NCI-H146 treated with DMSO at 0.1 percent for 48 hours (cell line): ENCODE data around the gene DOCK3.
A peak's percentile ranks its signal among the peaks of the same experiment; 100 is the strongest.
"Not testable (repeated sequence)": the region's sequence is repeated elsewhere in the genome, so short reads cannot be mapped to it uniquely, and the experiment has no call there.

Source experiments
- DNase-seq: peaks from one replicate; lab custom pipeline; 2025; ENCODE audit not compliant: unreplicated experiment; lab: John Stamatoyannopoulos, UW

The DOCK3 gene

DNA sequence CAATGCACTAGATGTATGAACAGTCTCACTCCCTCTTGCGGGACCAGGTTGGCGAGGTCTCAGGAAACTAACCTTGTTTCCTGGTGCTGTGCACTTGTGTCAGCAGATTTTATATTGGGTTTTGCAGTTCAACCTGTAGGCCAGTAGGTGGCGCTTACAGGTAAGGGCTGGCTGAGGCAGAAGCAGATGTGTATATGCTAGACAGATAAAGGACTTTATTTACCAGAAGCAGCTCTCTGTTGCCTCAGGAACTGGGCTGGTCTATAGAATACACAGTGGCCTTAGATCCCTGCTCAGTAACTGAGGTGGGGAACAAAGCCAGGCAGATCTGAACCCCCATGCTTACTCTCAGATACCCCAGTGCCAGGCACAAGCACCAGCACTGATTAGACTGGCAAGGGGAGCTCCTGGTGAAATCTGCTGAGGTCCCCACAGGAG is 296.8 kb downstream of the DOCK3 start:
- peak; percentile 11 for DNase-seq

DNA sequence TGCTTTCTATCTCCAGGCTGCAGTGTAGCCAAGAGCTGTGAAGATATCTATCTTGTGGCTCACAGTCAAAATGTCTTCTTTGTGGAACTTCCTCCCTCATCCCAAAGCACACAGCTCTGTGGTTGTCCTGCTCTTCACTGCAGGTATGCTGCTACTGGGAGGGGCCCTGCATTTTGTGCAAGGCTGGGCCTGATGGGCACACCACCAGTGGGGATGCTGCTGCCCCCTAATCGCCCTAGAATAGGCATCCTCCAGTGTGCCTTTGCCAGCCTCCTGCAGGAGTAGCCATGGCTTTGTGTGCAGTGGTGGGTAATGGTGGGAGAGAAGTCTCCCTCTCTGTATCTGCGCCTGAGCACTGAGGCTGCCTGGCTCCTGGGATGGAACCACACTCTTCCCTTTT is 297.3 kb downstream of the DOCK3 start:
- DNase-seq = no peak

DNA sequence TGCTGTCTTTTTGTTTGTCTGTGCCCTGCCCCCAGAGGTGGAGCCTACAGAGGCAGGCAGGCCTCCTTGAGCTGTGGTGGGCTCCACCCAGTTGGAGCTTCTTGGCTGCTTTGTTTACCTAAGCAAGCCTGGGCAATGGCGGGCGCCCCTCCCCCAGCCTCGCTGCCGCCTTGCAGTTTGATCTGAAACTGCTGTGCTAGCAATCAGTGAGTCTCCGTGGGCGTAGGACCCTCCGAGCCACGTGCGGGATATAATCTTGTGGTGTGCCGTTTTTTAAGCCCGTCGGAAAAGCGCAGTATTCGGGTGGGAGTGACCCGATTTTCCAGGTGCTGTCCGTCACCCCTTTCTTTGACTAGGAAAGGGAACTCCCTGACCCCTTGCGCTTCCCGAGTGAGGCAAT is 303.9 kb downstream of the DOCK3 start:
- DNase-seq = not testable (repeated sequence)

DNA sequence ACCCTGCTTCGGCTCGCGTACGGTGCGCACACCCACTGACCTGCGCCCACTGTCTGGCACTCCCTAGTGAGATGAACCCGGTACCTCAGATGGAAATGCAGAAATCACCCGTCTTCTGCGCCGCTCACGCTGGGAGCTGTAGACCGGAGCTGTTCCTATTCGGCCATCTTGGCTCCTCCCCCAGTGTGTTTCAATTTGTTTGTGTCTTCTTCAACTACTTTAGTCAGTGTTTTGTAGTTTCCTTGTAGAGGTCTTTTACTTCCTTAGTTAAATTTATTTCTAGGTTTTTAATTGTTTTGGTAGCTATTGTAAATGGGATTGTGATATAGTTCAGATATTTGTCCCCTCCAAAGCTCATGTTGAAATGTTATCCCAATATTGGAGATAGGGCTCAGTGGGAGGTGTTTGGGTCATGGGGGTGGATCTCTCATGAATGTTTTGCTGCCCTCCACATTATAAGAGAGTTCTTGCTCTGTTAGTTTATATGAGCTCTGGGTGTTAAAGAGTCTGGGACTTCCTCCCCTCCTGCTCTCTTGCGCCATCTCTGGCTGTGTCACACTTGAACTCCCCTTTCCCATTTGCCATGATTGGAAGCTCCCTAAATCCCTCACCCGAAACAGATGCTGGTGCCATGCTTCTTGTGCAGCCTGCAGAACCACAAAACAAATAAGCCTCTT is 304.4 kb downstream of the DOCK3 start:
- DNase-seq = no peak

DNA sequence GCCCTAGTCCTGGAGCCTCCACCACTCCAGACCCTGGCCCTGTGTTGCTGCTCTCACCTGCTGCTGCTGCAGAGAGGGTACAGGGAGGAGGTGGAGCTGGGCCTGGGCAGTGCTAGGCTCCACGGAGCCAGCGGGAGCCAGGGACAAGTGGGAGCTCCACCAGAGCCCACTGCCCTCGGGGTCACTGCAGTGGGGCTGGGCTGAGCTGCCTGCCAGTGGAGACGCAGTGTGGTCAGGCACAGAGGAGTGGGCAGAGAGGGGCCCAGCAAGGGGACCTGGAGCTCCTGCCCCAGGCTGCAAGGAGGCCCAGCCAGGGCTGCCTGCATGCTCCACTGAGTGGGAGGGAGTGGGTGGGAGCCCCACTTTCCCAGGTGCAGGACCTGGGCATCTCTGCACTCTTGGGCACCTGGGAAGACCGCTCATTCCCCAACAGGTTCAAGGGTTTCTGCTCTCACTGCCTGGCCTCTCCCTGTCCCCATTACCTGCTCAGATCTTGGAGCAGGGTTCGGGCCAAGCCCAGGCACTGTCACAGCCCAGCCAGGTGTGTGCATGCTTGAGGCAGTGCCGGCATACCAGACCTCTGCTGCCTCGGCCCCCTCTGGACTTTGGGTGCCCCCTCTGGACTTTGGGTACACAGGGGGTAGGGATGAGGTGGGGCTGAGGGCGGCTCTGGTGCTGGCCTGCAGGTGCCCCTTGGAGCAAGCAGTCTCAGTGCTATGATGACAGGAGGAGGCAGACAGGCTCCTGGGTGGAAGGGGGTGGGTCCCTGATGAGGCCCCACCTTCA is 308.0 kb downstream of the DOCK3 start:
- no peak for DNase-seq

DNA sequence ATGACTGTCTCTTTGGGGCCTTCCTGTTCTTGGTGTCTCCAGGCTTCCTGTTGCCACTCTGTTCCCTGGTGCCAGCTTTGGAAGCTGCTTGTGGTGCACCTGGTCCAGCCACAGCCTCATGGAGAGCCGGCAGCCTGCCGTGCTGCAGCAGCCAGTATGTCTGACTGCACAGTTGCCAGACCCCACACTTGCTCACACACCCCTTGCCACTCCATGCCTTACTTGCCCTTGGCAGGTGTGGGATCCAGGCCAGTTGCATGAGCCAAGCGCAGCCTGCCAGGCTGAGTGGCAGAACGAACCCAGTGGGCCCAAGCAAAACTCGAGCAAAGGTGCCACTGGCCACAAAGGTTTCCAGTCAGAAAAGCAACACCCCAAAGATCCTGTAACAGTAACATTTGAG is 309.2 kb downstream of the DOCK3 start:
- DNase-seq = no peak

DNA sequence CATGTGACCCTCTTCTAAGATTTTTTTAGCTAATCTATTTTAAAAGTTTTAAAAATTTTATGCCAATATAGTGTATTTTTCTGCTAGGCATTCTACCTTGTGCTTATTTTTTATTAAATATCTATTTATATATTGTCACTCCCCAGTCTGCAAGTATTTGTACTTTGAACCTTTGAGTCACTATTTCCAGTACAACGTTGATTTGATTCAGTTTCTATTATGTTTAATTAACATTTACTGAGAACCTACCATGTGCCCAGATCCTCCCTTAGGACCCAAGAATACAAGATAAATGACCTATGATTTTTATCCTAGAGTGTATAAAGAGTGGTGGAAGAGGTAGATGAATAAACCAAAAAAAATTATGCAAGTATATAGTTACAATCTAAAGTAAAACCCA is 311.2 kb downstream of the DOCK3 start:
- DNase-seq = no peak

DNA sequence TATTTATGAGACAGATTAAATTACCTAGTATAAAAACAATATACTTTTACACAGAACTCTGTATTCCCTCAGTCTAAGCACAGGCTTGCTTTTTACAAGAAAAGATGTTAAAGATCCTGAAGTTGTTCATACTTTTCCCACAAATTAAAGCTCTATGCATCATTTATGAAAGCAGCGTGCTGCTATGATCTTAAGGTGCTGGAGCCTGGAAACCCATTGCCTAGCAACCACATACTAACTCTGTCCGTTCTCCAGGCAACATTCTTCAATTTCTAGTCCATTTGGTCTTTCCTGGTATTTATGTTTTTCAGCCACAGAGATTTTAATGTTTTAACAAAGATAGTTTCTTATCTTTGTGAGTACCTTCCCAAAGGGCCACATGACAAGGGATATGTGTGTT is 312.0 kb downstream of the DOCK3 start:
- no peak for DNase-seq

DNA sequence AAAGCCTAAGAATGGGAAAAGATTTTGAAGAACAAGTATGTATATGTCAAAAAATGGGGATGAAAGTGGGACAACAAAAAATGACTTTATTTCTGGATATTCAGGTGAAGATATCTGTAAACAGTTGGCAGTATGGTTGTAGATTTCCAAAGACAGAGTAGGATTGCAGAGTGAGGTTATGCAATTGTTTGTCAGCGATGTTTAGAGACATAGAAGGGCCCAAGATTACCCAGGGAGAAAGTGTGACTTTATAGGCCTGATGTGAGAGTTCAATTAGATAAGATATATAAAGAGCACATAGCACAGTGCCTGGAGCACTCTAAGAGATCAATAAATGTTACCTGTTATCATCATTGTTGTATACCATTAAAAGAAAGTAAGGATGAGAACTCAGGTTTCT is 319.8 kb downstream of the DOCK3 start:
- DNase-seq = no peak

DNA sequence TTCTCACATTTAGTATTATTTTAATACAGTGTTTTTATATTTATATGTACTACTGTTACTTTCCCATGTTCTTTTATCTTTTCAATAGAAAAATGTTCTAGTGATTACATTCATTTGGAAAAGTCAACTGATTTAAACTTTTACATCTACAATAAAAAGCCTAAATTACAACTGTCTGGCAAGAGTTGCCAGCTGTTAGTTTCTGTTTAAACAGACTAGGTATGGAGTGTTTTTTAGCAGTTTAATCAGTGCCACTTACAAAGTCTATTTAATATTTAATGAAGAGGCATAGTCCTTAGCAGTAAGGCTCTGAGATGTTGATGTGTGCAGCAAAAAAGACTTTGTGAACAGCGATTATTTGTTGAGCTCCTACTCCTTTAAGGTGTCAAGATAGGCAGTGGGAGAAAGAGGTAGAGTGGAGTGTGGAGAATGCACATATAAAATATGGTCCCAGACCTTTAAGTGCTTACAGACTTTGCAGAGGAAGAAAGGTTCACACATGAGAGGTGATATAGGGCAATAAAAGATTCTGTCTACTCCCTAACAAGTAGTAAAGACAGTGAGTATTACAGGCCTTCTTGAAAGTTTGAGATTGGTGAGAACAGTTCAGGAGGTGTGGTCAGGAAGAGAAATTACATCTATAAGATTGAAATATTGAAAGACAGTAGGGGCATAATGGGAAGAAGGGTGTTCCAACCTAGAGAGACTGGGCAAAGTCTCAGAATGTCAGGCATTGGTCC is 320.5 kb downstream of the DOCK3 start:
- DNase-seq = no peak

DNA sequence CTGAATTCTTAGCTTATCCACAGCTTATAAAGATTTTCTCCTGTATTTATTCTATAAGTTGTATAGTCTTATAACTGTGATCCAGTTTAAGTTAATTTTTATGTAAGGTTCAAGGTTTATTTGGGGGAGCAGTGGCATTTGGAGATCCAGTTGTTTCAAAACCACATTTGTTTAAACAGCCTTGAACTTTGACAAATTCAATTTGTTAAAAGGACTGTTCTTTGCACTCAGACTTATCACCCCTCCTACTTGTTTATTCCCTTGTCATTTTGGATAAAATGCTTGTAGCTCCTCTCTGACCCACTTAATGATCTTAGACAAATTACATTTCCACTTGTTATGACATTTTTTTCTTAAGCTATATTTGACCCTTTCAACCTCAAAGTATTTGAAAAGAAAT is 327.8 kb downstream of the DOCK3 start:
- no peak for DNase-seq

DNA sequence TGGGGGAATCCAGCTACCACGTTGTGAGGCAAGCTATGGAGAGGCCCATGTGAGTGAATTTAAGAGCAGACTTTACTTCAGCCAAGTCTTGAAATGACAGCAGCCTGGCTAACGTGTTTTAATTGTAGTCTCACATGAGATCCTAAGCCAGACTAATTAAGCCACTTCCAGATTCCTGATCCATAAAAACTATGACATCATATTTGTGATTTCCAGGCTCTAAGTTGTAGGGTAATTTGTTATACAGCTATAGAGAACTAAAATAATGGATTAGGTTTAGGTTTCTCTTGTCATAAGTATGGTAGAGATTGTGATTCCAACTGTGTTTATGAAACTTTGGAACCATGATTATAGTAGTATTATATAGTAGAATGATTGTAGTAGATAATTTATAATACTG is 329.5 kb downstream of the DOCK3 start:
- no peak for DNase-seq

DNA sequence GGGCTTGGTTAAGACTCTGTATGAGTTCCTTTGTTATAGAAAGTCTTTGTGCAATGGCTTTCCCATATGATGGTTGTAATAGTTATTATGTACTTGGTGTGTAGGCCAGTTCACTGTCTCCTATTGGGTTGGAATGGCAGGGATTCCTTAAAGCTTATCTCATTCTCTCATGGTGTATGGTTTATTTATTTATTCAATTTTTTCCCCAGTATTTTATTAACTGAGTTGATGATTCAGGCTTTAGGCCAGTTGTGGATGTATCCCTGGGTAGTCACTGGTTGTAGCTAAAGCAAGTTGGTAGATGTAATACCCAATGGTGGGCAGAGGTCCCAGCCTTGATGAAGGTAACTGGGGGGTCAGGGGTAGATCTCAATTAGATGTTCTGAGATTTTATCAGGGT is 349.4 kb downstream of the DOCK3 start:
- no peak for DNase-seq

DNA sequence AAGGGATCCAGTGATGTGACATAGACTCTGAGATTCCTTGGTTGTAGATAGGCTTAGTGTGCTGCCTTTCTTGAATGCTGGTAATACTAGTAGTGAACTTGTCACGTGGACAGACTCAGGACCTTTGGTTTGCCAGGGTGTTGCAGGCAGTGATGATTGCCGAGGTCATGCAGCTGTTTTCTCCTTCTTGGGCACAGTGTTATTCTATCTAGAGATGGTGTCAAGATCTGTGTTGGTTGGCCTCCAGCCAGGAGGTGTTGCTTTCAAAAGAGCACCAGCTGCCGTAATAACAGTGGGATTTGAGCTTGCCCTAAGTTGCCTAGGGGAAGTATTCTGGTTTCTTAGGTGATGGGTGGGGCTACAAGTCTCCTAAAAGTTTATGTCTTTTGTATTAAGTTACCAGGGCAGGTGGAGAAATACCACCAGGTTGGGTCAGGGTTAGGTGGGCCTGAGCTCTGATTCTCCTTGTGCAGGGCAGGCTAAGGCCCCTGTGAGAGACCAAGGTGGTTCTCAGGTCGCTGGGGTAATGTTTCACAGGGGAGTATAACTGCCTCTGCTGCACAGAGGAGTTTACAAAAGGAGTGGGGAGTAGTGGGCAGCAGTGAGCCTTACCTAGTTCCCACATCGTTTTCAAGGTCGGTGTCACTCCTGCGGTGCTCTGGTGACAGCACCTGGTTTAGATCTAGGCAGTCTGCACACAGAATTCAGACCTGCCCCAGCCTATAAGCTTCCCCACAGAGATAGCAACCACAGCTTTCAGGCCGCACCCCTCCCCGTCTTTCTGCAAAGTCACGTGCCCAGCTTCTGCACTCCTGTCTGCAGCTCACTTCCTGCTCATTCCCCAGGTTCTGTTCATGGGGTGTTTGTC is 350.3 kb downstream of the DOCK3 start:
- DNase-seq = no peak

DNA sequence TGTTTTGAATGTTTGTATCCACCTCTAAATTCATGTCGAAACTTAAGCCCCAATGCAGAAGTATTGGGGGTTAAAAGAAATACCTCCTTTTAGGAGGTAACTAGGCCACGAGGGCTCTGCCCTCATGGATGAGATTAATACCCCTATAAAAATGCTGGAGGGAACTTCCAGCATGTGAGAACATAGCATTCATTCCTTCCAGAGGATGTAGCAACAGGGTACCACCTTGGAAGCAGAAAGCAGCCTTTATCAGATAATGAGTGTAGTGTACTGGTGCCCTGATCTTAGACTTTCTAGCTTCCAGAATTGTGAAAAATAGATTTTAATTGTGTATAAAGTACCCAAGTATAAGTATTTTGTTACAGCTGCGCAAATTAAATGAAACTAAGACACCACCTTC is 356.9 kb downstream of the DOCK3 start:
- no peak for DNase-seq

DNA sequence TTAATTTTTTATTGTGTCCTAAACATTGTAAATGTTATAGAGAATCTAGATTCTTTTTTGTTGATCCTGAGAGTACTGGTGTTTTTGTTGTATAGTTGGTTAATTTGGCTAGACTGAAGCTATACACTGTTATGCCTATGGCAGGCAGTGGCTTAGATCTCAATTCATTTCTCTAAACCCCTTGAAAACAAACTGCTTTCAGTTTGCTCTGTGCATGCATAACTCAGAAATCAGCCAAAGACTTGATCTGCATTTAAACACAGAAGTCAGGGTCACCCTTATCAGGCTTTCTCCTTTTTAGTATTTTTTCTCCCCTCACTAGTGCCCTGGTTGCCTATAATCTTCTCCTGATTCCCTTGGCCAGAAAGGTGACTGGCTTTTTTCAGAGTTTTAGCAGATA is 360.9 kb downstream of the DOCK3 start:
- no peak for DNase-seq

DNA sequence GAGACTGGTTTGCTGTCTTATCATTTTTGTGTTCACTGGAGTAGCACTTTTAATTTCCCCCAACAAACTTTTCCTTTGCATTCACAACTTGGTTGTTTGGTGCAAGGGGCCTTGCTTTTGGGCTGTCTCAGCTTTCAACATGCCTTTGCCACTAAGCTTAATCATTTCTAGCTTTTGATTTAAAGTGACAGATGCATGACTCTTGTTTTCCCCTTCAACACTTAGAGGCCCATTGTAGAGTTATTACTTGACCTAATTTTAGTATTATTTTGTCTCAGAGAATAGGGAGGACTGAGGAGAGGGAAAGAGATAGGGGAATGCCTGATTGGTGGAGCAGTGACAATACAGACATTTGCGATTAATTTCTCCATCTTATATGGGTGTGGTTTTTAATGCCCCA is 370.3 kb downstream of the DOCK3 start:
- DNase-seq = no peak

DNA sequence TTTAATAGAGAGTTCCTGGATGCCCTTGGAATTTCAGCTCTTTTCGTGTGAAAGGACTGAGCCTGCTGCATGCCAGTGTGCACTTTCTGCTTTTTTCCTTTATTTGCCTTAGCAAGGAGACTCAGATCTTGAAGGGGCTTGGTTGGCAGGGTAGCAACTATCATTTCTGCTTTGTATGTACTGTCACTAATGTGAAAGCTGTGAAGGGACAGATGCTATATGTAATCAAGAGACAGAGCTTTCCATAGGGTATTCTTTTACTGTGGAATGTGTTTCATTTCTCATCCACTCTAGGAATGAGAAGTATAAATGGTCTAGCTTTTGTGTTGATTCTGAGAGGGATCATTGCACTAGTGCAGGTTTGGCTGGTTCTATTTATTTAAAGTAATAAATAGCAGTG is 377.8 kb downstream of the DOCK3 start:
- no peak for DNase-seq

DNA sequence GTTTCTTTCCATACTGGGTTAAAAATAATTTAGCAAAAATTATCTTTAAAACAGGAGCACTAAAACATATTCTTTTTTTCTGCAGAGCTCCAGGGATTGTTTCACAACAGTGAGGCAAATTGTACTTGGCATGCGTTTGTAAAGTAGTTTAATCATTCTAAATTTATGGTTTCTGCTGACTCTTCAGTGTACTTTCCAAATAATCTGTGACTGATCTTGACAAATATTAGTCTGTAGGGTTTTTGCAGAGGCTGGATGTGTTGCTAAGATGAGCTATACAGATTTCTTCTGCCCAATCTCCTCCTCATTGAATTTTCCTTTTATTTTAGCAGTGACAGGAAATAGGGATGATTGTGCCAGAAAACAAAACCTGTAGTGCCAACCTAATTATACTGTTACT is 382.4 kb downstream of the DOCK3 start:
- DNase-seq = no peak

DNA sequence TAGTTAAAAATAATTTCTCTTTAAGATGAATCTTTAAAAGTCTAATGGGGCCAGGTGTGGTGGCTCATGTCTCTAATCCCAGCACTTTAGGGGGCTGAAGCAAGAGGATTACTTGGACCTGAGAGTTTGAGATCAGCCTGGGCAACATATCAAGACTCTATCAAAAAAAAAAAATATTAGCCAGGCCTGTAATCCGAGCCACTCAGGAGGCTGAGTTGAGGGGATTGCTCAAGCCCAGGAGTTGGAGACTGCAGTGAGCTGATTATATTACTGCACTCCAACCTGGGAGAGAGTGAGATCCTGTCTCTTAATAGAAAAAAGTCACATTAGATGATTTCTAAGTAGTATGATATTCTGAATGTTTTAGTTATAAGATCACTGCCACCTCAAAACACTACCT is 388.3 kb downstream of the DOCK3 start:
- DNase-seq = no peak

DNA sequence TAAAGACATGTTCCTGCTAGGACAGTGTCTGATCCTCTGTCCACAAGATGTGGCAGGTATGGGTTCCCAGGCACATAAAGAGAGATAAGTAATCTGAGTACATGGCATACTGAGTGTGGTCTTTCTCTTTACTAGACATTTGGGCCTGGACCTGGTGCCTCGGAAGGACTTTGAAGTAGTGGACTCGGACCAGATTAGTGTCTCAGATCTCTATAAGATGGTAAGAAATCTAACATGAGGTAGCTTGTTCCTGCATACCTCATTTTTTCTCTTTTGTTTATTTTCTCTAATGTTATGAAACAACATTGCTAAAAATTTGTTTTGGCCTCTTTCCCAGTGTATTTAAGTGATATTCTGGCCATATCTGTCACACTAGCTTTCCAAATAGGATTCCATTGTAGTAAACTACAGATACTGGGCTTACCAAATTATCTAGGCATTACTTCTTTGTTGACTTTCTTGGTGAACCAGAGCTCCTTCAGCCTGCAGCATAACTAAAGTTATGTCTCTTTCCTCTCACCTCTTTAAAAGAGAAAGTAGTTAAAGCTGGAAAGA is 400.6 kb downstream of the DOCK3 start:
- DNase-seq = no peak
